Fibroblast of pulmonary artery (primary cell): ENCODE results near the gene ANKRD44.

Experiments used
- DNase-seq: peaks from one replicate; pipeline ENCODE4 v3.0.0-alpha.2; 2010; ENCODE audit warnings: low read depth
- H3K4me3 ChIP-seq: replicated peaks from 2 replicates; pipeline ENCODE4 v1.5.1; 2011; ENCODE audit warnings: low read depth, mild to moderate bottlenecking, control low read depth, low read length, moderate library complexity
- TF ChIP-seq, protein P1 (sequence below): IDR thresholded peaks from 2 replicates; pipeline ENCODE4 v1.5.1; 2011; ENCODE audit warnings: mild to moderate bottlenecking, control low read depth, low read length, inconsistent platforms; ENCODE audit errors: missing control alignments

Gene ANKRD44

DNA sequence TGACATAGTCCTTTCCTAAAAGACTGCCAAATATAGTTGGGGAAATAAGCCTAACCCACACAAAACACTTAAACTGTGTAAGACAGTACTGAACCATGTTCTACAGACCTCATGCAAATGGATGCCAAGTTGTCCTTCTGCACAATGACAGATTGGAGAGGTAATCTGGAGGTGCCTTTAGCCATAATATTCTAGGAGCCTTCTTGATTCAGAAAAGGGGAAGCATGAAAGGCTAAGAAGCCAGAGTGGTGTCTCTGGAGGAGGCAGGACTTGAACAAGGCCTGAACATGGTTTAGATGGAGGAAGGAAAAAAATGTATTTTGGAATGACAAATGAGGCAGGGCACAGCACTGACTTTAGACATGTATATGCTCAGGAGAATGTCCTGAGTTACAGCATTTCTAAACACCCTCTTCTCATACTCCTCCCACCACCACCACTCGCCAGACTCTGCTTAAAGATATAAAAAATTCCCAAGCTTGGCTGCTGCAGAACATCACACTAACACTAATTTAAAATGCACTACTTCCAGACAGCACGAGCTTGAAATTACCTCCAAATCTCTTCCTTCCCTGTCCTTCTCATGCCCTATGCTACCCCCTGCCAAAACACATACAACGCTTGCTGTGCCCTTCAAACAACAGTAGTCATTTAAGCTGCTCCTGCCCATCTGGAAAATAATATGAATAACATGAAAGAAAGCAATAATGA lies 110.4 kb downstream of the ANKRD44 start:
- no peak for DNase-seq
- TF ChIP-seq, protein P1, sequence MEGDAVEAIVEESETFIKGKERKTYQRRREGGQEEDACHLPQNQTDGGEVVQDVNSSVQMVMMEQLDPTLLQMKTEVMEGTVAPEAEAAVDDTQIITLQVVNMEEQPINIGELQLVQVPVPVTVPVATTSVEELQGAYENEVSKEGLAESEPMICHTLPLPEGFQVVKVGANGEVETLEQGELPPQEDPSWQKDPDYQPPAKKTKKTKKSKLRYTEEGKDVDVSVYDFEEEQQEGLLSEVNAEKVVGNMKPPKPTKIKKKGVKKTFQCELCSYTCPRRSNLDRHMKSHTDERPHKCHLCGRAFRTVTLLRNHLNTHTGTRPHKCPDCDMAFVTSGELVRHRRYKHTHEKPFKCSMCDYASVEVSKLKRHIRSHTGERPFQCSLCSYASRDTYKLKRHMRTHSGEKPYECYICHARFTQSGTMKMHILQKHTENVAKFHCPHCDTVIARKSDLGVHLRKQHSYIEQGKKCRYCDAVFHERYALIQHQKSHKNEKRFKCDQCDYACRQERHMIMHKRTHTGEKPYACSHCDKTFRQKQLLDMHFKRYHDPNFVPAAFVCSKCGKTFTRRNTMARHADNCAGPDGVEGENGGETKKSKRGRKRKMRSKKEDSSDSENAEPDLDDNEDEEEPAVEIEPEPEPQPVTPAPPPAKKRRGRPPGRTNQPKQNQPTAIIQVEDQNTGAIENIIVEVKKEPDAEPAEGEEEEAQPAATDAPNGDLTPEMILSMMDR, result no peak
- no peak overlapping the region for H3K4me3 ChIP-seq

DNA sequence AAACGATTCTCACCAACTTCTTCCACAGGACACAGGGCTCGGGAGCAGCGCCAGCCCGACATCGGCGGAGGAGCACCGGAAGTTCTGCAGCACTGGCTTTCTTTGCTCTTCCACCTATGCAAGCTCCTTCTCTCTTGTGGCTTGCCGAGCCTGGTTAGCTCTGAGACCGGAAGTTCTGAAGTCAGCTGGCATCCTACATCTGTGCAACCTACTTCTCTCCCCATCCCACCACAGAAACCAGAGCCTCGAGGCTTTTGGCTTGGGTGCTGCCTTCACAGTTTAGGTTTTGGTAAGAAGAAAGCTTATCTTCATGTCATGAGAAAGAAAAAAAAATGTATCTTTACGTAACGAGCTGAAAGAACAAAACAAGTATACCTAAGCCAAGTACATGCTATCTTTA lies 111.7 kb downstream of the ANKRD44 start:
- TF ChIP-seq, protein P1, result no peak
- H3K4me3 ChIP-seq, result no peak overlapping the region

DNA sequence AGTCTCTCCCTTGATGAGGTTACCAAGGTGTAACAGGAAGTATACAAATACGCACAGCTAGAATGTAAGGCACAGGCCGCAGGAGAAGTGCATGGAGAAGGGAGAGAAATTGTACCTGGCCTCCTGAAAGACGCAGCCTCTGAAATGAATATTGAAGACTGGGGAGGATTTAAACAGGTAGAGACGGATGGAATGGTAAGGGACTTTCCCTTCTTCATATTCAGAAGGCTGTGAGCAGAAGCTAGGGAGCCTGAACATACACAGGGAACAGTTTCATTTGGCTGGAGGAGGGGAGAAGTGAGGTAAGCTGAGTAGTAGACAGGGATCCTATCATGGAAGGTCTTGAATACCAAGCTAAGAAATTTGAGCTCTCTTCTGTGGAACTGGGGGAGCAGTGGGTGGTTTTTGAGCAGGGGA lies 112.7 kb downstream of the ANKRD44 start:
- H3K4me3 ChIP-seq, result no peak overlapping the region
- TF ChIP-seq, protein P1, result no peak
- DNase-seq, result no peak

More for the DNA sequence above, 111.7 kb downstream of the ANKRD44 start:
- DNase-seq, result peak; percentile 51

DNA sequence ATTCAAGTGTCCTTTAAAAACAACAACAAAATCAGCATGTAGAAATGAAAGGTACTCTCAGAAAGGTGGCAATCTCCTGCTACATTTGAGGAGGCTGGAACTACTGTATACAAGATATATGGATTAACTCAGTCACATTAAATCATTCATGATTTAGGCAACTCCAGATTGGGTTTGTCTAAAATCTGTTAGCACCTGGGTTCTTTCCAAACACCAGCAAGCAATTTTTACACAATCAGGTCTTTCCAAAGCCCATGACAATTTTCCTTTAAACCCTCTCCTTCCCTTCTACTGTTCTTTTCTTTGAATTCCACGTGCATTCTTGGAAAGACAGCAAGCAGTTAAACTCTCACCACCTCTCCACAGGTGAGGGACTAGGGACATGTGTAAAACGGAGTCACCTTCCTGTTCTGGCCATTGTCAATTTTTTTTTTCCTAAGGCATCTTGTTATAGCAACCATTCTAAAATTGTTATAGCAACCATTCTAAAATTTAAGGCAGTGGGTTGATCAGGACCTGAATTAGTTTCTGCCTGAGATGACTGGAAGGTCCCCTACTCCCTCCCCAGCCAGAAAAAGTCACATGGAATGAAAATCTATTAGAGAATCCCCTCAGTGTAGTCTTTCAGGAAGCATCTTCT lies 113.9 kb downstream of the ANKRD44 start:
- TF ChIP-seq, protein P1, result no peak
- no peak overlapping the region for H3K4me3 ChIP-seq
- DNase-seq, result no peak

DNA sequence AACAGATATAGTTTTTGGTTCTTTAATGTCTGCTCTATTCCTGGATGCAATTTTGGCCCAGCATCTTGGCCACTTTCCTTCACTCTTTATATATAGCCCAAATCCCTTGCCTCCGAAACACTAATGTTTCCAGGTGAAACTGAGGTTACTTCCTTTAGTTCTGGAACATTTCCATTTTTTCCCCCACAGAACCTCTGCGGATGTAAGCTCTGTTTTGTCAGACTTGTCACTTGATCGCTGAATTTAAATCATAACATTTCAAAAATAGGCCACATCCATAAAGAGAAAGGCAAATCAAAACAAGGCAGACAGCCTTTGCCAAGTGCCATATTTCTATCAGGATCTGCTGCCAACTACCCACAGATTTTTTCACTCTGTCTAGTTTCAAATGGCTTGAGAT lies 115.1 kb downstream of the ANKRD44 start:
- H3K4me3 ChIP-seq, result no peak overlapping the region
- no peak for DNase-seq
- TF ChIP-seq, protein P1, result no peak

DNA sequence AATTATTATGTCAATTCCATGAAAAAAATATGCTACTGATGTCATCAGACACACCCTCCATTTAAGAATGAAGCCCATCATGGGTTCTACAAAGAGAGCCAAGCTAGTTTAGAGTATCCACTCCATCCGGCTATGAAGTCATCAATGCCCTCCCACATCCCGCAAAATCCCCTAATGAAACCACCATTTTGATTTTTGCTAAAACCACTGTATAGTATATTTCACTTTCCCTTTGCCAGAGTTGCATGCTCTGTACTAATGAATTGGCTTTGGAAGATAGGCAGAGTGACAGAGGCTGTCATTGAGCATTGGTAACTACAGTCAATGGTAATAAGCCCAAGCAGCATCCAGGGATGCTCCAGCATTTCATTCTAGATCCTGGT lies 118.6 kb downstream of the ANKRD44 start:
- DNase-seq, result no peak
- H3K4me3 ChIP-seq, result no peak overlapping the region
- TF ChIP-seq, protein P1, result no peak
